Testis (tissue), 2 donors: ENCODE measurements around the gene KCNB1.

Experiments used
- POLR2A ChIP-seq: fragments of 450-650 bp; IDR thresholded peaks from one replicate; pipeline ENCODE4 v1.6.1; 2017; ENCODE audit warnings: antibody characterized with exemption, mild to moderate bottlenecking, moderate library complexity
- TF ChIP-seq, protein P1 (sequence below), 3 experiments: fragments of 450-650 bp in 2 of 3; fragments of 200-600 bp in 1 of 3; sonication (generic) in 1 of 3; IDR thresholded peaks; one replicate each; pipeline ENCODE4 v1.5.1; 2016 to 2019; ENCODE audit warnings: antibody characterized with exemption in 3 of 3, mild to moderate bottlenecking in 2 of 3, moderate library complexity in 1 of 3

DNA sequence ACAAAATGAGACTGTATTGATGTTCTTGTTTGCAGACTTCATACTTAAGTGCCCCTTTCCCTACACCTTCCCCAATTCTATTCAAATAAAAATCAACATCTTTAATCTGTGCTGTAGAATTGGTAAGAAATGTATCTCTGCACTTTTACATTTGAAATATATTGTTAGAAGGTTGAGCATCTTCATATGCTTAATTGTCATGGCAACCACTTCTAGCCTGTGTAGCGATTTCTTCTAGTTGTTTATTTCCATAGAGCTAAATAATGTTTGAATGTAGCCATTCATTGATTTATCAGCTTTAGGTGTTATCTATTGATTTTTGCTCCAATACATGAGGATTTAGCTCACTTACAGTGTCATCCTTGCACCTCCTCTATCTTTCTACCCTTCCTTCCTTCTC lies 166.9 kb downstream of the KCNB1 start:
- TF ChIP-seq, protein P1, sequence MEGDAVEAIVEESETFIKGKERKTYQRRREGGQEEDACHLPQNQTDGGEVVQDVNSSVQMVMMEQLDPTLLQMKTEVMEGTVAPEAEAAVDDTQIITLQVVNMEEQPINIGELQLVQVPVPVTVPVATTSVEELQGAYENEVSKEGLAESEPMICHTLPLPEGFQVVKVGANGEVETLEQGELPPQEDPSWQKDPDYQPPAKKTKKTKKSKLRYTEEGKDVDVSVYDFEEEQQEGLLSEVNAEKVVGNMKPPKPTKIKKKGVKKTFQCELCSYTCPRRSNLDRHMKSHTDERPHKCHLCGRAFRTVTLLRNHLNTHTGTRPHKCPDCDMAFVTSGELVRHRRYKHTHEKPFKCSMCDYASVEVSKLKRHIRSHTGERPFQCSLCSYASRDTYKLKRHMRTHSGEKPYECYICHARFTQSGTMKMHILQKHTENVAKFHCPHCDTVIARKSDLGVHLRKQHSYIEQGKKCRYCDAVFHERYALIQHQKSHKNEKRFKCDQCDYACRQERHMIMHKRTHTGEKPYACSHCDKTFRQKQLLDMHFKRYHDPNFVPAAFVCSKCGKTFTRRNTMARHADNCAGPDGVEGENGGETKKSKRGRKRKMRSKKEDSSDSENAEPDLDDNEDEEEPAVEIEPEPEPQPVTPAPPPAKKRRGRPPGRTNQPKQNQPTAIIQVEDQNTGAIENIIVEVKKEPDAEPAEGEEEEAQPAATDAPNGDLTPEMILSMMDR (IDR thresholded peaks at IDR 0.05) = no peak
- no peak for TF ChIP-seq POLR2A
